ENCODE measurements around the gene CHD1L.

DNA sequence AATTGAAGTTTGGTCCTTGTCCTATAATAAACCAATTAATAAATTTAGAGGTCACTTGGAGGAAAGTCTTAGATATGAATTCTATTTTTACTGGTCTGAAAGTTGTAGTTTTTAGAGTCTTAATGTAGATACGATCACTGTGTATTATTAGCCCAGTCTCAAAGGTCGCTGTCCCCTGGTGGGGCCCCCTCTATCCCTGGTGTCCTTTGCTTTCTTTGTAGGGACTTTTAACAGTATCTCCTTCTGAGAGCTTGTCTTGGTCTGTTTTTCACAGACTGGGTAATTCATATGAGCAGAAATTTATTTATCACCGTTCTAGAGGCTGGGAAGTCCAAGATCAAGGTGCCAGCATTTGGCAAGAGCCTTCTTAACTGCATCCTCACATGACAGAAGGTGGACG lies 18.5 kb downstream of the CHD1L start:
- TF ChIP-seq ETV6 (CRISPR knock-in tag; conservative IDR thresholded peaks at IDR 0.05), result no peak
- TF ChIP-seq, protein P1, sequence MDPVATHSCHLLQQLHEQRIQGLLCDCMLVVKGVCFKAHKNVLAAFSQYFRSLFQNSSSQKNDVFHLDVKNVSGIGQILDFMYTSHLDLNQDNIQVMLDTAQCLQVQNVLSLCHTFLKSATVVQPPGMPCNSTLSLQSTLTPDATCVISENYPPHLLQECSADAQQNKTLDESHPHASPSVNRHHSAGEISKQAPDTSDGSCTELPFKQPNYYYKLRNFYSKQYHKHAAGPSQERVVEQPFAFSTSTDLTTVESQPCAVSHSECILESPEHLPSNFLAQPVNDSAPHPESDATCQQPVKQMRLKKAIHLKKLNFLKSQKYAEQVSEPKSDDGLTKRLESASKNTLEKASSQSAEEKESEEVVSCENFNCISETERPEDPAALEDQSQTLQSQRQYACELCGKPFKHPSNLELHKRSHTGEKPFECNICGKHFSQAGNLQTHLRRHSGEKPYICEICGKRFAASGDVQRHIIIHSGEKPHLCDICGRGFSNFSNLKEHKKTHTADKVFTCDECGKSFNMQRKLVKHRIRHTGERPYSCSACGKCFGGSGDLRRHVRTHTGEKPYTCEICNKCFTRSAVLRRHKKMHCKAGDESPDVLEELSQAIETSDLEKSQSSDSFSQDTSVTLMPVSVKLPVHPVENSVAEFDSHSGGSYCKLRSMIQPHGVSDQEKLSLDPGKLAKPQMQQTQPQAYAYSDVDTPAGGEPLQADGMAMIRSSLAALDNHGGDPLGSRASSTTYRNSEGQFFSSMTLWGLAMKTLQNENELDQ (CRISPR knock-in tag; IDR thresholded peaks at IDR 0.05; ENCODE audit: borderline replicate concordance), result no peak
- no peak for TF ChIP-seq POLR2A (IDR thresholded peaks at IDR 0.05; ENCODE audit: insufficient read depth in 1 of 2, low read depth in 2 of 2, low read length in 2 of 2)
